HG03280 (cell line): Measurements from ENCODE around the gene PPP1R3G.
"Not testable (repeated sequence)": the region's sequence is repeated elsewhere in the genome, so short reads cannot be mapped to it uniquely, and the experiment has no call there.

ENCODE experiments used
- ATAC-seq: cut with Tn5 transposase; IDR thresholded peaks from one replicate; pipeline ENCODE4 v1.9.1; 2021; ENCODE audit warnings: mild to moderate bottlenecking, moderate library complexity; ENCODE audit not compliant: unreplicated experiment

Gene PPP1R3G

GRCh38 chr6:5116243-5116991 is 31.3 kb downstream of the PPP1R3G start:
- ATAC-seq = no peak

GRCh38 chr6:5119090-5119951 is 34.2 kb downstream of the PPP1R3G start:
- ATAC-seq = no peak

GRCh38 chr6:5120011-5120410 is 34.9 kb downstream of the PPP1R3G start:
- no peak for ATAC-seq

GRCh38 chr6:5120543-5120942 is 35.4 kb downstream of the PPP1R3G start:
- ATAC-seq = not testable (repeated sequence)

- ATAC-seq = no peak
Measured at GRCh38 chr6:5121479-5121878, 36.3 kb downstream of the PPP1R3G start.

GRCh38 chr6:5121956-5122355 is 36.8 kb downstream of the PPP1R3G start:
- ATAC-seq = no peak

- ATAC-seq = no peak
Measured at GRCh38 chr6:5122504-5123112, 37.5 kb downstream of the PPP1R3G start.

GRCh38 chr6:5123296-5124143 is 38.4 kb downstream of the PPP1R3G start:
- no peak for ATAC-seq

- ATAC-seq = no peak
Measured at GRCh38 chr6:5124526-5124925, 39.4 kb downstream of the PPP1R3G start.

GRCh38 chr6:5125152-5126006 is 40.2 kb downstream of the PPP1R3G start:
- ATAC-seq = no peak

- ATAC-seq = no peak
Measured at GRCh38 chr6:5126214-5126613, 41.1 kb downstream of the PPP1R3G start.

- no peak for ATAC-seq
Measured at GRCh38 chr6:5127106-5127687, 42.1 kb downstream of the PPP1R3G start.

- no peak for ATAC-seq
Measured at GRCh38 chr6:5128351-5128750, 43.2 kb downstream of the PPP1R3G start.

- no peak for ATAC-seq
Measured at GRCh38 chr6:5130135-5130866, 45.2 kb downstream of the PPP1R3G start.

GRCh38 chr6:5132731-5133130 is 47.6 kb downstream of the PPP1R3G start:
- peak; percentile 60 for ATAC-seq

- no peak for ATAC-seq
Measured at GRCh38 chr6:5133943-5134342, 48.8 kb downstream of the PPP1R3G start.

GRCh38 chr6:5135788-5136376 is 50.7 kb downstream of the PPP1R3G start:
- no peak for ATAC-seq

GRCh38 chr6:5136851-5137250 is 51.7 kb downstream of the PPP1R3G start:
- ATAC-seq = no peak
